Tibial nerve (tissue), 3 donors: Measurements from ENCODE around the gene SHISAL1.
"Not testable (repeated sequence)": the region's sequence is repeated elsewhere in the genome, so short reads cannot be mapped to it uniquely, and the experiment has no call there.

Experiments used
- CTCF ChIP-seq, 5 experiments: fragments of 200-600 bp in 3 of 5; fragments of 450-650 bp in 2 of 5; sonication (generic) in 3 of 5; IDR thresholded peaks; one replicate each; pipeline ENCODE4 v1.5.1; 2016 to 2019; ENCODE audit warnings: antibody characterized with exemption in 5 of 5, mild to moderate bottlenecking in 3 of 5, moderate library complexity in 2 of 5
- POLR2A ChIP-seq, 2 donors: fragments of 450-650 bp; IDR thresholded peaks; one replicate each; pipeline ENCODE4 v1.6.1; 2017; ENCODE audit warnings: antibody characterized with exemption in 2 of 2, mild to moderate bottlenecking in 2 of 2, moderate library complexity in 2 of 2

DNA sequence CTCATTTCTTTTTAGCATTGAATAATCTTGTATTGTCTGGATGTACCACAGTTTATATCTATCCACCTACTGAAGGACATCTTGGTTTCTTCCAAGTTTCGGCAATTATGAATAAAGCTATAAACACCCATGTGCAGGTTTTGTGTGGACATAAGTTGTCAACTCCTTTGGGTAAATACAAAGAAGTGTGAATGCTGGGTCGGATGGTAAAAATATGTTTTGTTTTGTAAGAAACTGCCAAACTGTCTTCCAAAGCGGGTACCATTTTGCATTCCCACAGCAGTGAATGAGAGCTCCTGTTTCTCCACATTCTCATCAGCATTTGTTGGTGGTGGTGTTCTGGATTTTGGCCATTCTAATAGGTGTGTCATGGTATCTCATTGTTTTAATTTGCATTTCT lies 71.6 kb downstream of the SHISAL1 start:
- not testable (repeated sequence) for TF ChIP-seq POLR2A, CTCF (IDR thresholded peaks at IDR 0.05)
